Lower leg skin (tissue), 4 donors: ENCODE measurements around the gene MAPKAPK2. TPM values are rescaled to one million over a fixed set of nuclear protein-coding genes. Genes with fewer than 3 reads are reported as not detected.

Source experiments
- DNase-seq, 2 donors: peaks; one replicate each; pipeline ENCODE4 v3.0.0-alpha.2; 2019; ENCODE audit warnings: low spot score in 2 of 2
- H3K4me3 ChIP-seq: fragments of 200-600 bp; sonication (generic); 2 replicates; pipeline ENCODE4 v1.5.1; 2017; ENCODE audit warnings: mild to moderate bottlenecking, low read depth; ENCODE audit not compliant: poor library complexity, severe bottlenecking
- CTCF ChIP-seq, 3 donors: fragments of 450-650 bp; IDR thresholded peaks; one replicate each; pipeline ENCODE4 v1.5.1; 2016; ENCODE audit warnings: antibody characterized with exemption in 3 of 3, mild to moderate bottlenecking in 3 of 3, moderate library complexity in 2 of 3
- POLR2A ChIP-seq, 2 donors: fragments of 450-650 bp; IDR thresholded peaks; one replicate each; pipeline ENCODE4 v1.6.1; 2016 to 2017; ENCODE audit warnings: antibody characterized with exemption in 2 of 2, mild to moderate bottlenecking in 1 of 2, moderate library complexity in 1 of 2
- WGBS, 2 donors: methylation state at CpG; one replicate each; pipeline ENCODE4 v1.1.5; 2018; 5-methylcytosine and 5-hydroxymethylcytosine counted together
- intact Hi-C: fragments of 100-400 bp; cut with DNase I; formaldehyde crosslinking; loops from one replicate; pipeline ENCODE4 v1.15.0; 2023; ENCODE audit warnings: low total_unique reads
- total RNA-seq, 4 donors: library from RNA; depleted of rRNA; stranded (reverse); fragments of >200 nt; gene quantifications; one replicate each; pipeline ENCODE4 v1.1.0, GENCODE V29; 2016

The MAPKAPK2 gene
- total RNA-seq, 4 donors from 2014 or later: 40.0 to 62.4 (median 52.4) TPM

GRCh38 chr1:206745301-206745700, 60.6 kb downstream of the MAPKAPK2 start:
- intact Hi-C loops: no loop called here
- 91 to 96% methylated on average over 1 of the region's 1 CpG for WGBS, 2 donors
- H3K4me3 ChIP-seq: no peak overlapping the region
- no peak for DNase-seq
- TF ChIP-seq POLR2A (IDR thresholded peaks at IDR 0.05) (no peak), CTCF (IDR thresholded peaks at IDR 0.05) (no peak)

GRCh38 chr1:206748348-206749030, 63.8 kb downstream of the MAPKAPK2 start:
- no peak overlapping the region for H3K4me3 ChIP-seq
- WGBS, 2 donors: 80 to 92% methylated on average over 3 of the region's 3 CpGs
- TF ChIP-seq CTCF (IDR thresholded peaks at IDR 0.05): no peak
- TF ChIP-seq POLR2A (IDR thresholded peaks at IDR 0.05): no peak
- intact Hi-C loops: no loop called here
- no peak for DNase-seq

GRCh38 chr1:206751891-206752290, 67.2 kb downstream of the MAPKAPK2 start:
- intact Hi-C loops: no loop called here
- TF ChIP-seq POLR2A (IDR thresholded peaks at IDR 0.05): no peak
- TF ChIP-seq CTCF (IDR thresholded peaks at IDR 0.05): no peak
- H3K4me3 ChIP-seq: no peak overlapping the region
- WGBS, 2 donors: 44 to 45% methylated on average over 5 of the region's 5 CpGs
- DNase-seq: no peak

GRCh38 chr1:206752481-206752880, 67.8 kb downstream of the MAPKAPK2 start:
- WGBS, 2 donors: 95 to 96% methylated on average over 2 of the region's 2 CpGs
- no peak for DNase-seq
- TF ChIP-seq CTCF (IDR thresholded peaks at IDR 0.05): no peak
- no peak for TF ChIP-seq POLR2A (IDR thresholded peaks at IDR 0.05)
- no peak overlapping the region for H3K4me3 ChIP-seq
- intact Hi-C loops: no loop called here

GRCh38 chr1:206753141-206753540, 68.4 kb downstream of the MAPKAPK2 start:
- TF ChIP-seq CTCF (IDR thresholded peaks at IDR 0.05) (no peak), POLR2A (IDR thresholded peaks at IDR 0.05) (no peak)
- DNase-seq: no peak
- H3K4me3 ChIP-seq: no peak overlapping the region
- intact Hi-C loops: no loop called here
- 86 to 96% methylated on average over 3 of the region's 3 CpGs for WGBS, 2 donors

GRCh38 chr1:206754011-206754410, 69.3 kb downstream of the MAPKAPK2 start:
- WGBS, 2 donors: 68 to 73% methylated on average over 1 of the region's 1 CpG
- no peak for DNase-seq
- TF ChIP-seq CTCF (IDR thresholded peaks at IDR 0.05) (no peak), POLR2A (IDR thresholded peaks at IDR 0.05) (no peak)
- intact Hi-C loops: no loop called here
- H3K4me3 ChIP-seq: no peak overlapping the region
